SK-N-SH treated with all-trans-retinoic acid at 6 μM for 48 hours (cell line): ENCODE data around the gene UCK1.

Experiments used
- ATAC-seq: fragments of 200-7000 bp; cut with Tn5 transposase; 3 replicates; pipeline ENCODE4 v1.9.1; 2020; ENCODE audit warnings: mild to moderate bottlenecking, moderate library complexity
- ARNTL ChIP-seq: fragments of 450-650 bp; formaldehyde crosslinking; IDR thresholded peaks from 2 replicates; pipeline ENCODE4 v1.5.0; 2020; ENCODE audit warnings: low read depth, mild to moderate bottlenecking, moderate library complexity, borderline replicate concordance
- BACH2 ChIP-seq: fragments of 250-450 bp; sonication (Bioruptor Pico); IDR thresholded peaks from 2 replicates; pipeline ENCODE4 v1.9.0; 2021; ENCODE audit warnings: mild to moderate bottlenecking, borderline replicate concordance
- CSDC2 ChIP-seq: fragments of 250-450 bp; sonication (Bioruptor Pico); IDR thresholded peaks from 2 replicates; pipeline ENCODE4 v1.5.0; 2020; ENCODE audit warnings: mild to moderate bottlenecking, moderate library complexity
- ESRRG ChIP-seq: fragments of 250-450 bp; sonication (Bioruptor Pico); IDR thresholded peaks from 2 replicates; pipeline ENCODE4 v1.6.1; 2021; ENCODE audit warnings: mild to moderate bottlenecking
- ISL1 ChIP-seq: fragments of 250-450 bp; sonication (Bioruptor Pico); IDR thresholded peaks from 2 replicates; pipeline ENCODE4 v2.1.2; 2022; ENCODE audit warnings: mild to moderate bottlenecking, moderate library complexity
- OSR1 ChIP-seq: fragments of 250-450 bp; sonication (Bioruptor Pico); IDR thresholded peaks from 2 replicates; pipeline ENCODE4 v1.8.0; 2022; ENCODE audit warnings: moderate library complexity, mild to moderate bottlenecking, inconsistent platforms
- RARB ChIP-seq: fragments of 250-450 bp; sonication (Bioruptor Pico); IDR thresholded peaks from 2 replicates; pipeline ENCODE4 v1.8.0; 2021; ENCODE audit warnings: mild to moderate bottlenecking, moderate library complexity
- SNAI2 ChIP-seq: fragments of 250-450 bp; sonication (Bioruptor Pico); IDR thresholded peaks from 2 replicates; pipeline ENCODE4 v1.5.0; 2020; ENCODE audit warnings: mild to moderate bottlenecking, moderate library complexity
- TCF4 ChIP-seq: fragments of 250-450 bp; sonication (Bioruptor Pico); IDR thresholded peaks from 2 replicates; pipeline ENCODE4 v1.8.0; 2021; ENCODE audit warnings: mild to moderate bottlenecking, moderate library complexity, borderline replicate concordance
- TOX ChIP-seq: fragments of 250-450 bp; sonication (Bioruptor Pico); IDR thresholded peaks from 2 replicates; pipeline ENCODE4 v1.8.0; 2021; ENCODE audit warnings: mild to moderate bottlenecking, moderate library complexity, borderline replicate concordance
- ZFP3 ChIP-seq: fragments of 250-450 bp; sonication (Bioruptor Pico); IDR thresholded peaks from 2 replicates; pipeline ENCODE4 v1.5.0; 2020; ENCODE audit warnings: mild to moderate bottlenecking, moderate library complexity
- ZFP30 ChIP-seq: fragments of 450-650 bp; formaldehyde crosslinking; IDR thresholded peaks from 2 replicates; pipeline ENCODE4 v1.5.0; 2022; ENCODE audit warnings: mild to moderate bottlenecking, moderate library complexity
- ZNF565 ChIP-seq: fragments of 450-650 bp; formaldehyde crosslinking; conservative IDR thresholded peaks from 2 replicates; pipeline ENCODE4 v1.5.0; 2020; ENCODE audit warnings: low read depth, mild to moderate bottlenecking, moderate library complexity
- ZNF70 ChIP-seq: fragments of 450-650 bp; formaldehyde crosslinking; IDR thresholded peaks from 2 replicates; pipeline ENCODE4 v1.5.0; 2020; ENCODE audit warnings: mild to moderate bottlenecking, moderate library complexity
- ZNF8 ChIP-seq: fragments of 450-650 bp; formaldehyde crosslinking; IDR thresholded peaks from 2 replicates; pipeline ENCODE4 v1.5.0; 2020; ENCODE audit warnings: mild to moderate bottlenecking, moderate library complexity
- TF ChIP-seq, protein P1 (sequence below): fragments of 250-450 bp; sonication (Bioruptor Pico); IDR thresholded peaks from 2 replicates; pipeline ENCODE4 v1.5.0; 2020; ENCODE audit warnings: mild to moderate bottlenecking, moderate library complexity
- TF ChIP-seq, protein P2 (sequence below): fragments of 250-450 bp; sonication (Bioruptor Pico); IDR thresholded peaks from 2 replicates; pipeline ENCODE4 v1.8.0; 2021; ENCODE audit warnings: low read depth, mild to moderate bottlenecking, moderate library complexity, borderline replicate concordance
- TF ChIP-seq, protein P3 (sequence below): fragments of 250-450 bp; sonication (Bioruptor Pico); IDR thresholded peaks from 2 replicates; pipeline ENCODE4 v1.5.1; 2021; ENCODE audit warnings: mild to moderate bottlenecking, moderate library complexity
- TF ChIP-seq, protein P4 (sequence below): fragments of 250-450 bp; sonication (Bioruptor Pico); IDR thresholded peaks from 2 replicates; pipeline ENCODE4 v1.5.1; 2020; ENCODE audit warnings: low read depth, mild to moderate bottlenecking, moderate library complexity
- TF ChIP-seq, protein P5 (sequence below): fragments of 250-450 bp; sonication (Bioruptor Pico); IDR thresholded peaks from 2 replicates; pipeline ENCODE4 v1.8.0; 2020; ENCODE audit warnings: mild to moderate bottlenecking, moderate library complexity, borderline replicate concordance

UCK1 gene

DNA sequence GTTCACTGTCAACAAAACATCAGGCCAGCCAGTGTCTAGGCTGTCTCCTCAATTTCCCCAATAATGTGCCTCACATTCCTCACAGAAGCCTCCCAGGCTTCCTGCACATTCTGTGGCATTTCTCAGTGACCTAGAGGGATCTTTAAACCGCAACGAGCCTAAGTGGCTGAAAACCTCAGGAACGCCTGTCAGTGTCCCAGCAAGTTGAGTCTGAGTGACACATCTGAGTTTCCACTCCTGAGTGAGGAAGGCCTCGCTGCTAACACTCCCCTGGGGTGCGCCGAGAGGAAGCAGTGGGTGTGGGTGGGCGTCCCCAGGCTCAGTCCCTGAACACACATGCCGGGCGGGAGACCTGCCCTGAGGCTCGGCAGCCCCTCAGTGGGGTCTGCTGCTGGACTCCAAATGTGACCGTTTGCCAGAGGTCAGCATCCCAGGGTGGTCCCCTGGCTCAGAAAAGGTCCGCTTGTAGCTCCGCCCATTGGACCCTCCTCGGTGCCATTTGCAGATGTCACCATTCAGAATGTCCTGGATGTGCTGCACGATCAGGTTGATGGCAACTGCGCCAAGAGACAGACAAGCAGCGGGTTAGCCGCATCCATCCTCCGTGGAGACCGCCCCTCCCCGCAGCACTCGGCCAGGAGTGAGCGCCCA, 6.3 kb downstream of the UCK1 start:
- TF ChIP-seq ZNF565 (CRISPR knock-in tag) = no peak
- no peak for TF ChIP-seq ARNTL
- no peak for TF ChIP-seq TOX (CRISPR knock-in tag)
- TF ChIP-seq CSDC2 (CRISPR knock-in tag) = no peak
- TF ChIP-seq ISL1 (CRISPR knock-in tag) = no peak
- TF ChIP-seq ZNF8 = no peak
- no peak for TF ChIP-seq SNAI2 (CRISPR knock-in tag)
- no peak for TF ChIP-seq OSR1 (CRISPR knock-in tag)
- TF ChIP-seq, protein P1, sequence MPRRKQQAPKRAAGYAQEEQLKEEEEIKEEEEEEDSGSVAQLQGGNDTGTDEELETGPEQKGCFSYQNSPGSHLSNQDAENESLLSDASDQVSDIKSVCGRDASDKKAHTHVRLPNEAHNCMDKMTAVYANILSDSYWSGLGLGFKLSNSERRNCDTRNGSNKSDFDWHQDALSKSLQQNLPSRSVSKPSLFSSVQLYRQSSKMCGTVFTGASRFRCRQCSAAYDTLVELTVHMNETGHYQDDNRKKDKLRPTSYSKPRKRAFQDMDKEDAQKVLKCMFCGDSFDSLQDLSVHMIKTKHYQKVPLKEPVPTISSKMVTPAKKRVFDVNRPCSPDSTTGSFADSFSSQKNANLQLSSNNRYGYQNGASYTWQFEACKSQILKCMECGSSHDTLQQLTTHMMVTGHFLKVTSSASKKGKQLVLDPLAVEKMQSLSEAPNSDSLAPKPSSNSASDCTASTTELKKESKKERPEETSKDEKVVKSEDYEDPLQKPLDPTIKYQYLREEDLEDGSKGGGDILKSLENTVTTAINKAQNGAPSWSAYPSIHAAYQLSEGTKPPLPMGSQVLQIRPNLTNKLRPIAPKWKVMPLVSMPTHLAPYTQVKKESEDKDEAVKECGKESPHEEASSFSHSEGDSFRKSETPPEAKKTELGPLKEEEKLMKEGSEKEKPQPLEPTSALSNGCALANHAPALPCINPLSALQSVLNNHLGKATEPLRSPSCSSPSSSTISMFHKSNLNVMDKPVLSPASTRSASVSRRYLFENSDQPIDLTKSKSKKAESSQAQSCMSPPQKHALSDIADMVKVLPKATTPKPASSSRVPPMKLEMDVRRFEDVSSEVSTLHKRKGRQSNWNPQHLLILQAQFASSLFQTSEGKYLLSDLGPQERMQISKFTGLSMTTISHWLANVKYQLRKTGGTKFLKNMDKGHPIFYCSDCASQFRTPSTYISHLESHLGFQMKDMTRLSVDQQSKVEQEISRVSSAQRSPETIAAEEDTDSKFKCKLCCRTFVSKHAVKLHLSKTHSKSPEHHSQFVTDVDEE (CRISPR knock-in tag) = no peak
- TF ChIP-seq, protein P2, sequence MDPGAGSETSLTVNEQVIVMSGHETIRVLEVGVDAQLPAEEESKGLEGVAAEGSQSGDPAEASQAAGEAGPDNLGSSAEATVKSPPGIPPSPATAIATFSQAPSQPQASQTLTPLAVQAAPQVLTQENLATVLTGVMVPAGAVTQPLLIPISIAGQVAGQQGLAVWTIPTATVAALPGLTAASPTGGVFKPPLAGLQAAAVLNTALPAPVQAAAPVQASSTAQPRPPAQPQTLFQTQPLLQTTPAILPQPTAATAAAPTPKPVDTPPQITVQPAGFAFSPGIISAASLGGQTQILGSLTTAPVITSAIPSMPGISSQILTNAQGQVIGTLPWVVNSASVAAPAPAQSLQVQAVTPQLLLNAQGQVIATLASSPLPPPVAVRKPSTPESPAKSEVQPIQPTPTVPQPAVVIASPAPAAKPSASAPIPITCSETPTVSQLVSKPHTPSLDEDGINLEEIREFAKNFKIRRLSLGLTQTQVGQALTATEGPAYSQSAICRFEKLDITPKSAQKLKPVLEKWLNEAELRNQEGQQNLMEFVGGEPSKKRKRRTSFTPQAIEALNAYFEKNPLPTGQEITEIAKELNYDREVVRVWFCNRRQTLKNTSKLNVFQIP (CRISPR knock-in tag) = no peak
- TF ChIP-seq ZFP3 (CRISPR knock-in tag) = no peak
- no peak for ATAC-seq

DNA sequence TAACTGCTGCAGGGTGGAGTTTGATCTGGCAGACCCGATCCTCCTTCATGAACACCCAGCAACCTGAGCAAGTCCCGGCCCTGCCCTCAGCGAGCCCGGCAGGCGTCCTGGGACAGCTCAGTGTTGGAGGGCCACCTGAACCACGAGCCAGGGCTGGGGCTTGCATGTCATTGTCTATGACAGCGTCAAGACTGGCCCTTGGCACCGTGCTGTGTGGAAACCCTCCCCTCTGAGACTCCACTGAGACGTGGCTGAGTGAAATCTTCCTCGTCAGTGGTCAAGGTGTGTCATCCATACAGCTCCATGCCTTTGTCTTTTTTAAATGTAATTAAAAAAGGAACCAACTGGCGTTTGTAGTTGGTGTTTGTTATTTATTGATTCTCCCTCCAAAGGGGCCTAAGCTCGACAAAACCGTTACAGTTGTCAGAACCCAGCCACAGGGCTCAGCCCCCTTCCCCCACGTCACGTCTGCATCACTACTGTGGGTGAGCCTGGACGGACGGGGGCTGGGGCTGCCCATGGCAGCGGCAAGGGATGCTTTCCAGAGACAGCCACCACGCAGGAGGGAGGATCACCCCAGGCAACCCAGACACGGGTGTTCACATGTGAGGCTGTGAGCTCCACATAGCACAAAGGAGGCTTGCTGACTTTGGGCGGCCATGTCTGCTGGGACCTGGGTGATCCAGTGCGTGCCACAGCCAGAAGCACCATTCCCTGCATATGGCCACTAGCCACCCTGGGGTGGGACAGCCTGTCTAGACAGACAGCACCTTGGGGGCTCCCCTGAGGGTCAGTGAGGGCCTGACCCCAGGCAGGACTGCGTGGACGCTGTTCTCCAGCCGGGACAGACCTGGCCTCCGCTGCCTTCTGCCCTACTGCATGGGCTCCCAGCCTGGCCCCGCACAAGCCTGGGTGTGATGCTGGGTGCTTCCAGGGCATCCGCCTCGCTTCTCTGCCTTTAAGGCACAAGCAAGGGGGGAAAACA, 7.3 kb downstream of the UCK1 start:
- ATAC-seq = no peak
- no peak for TF ChIP-seq ZNF70 (CRISPR knock-in tag)
- no peak for TF ChIP-seq TOX (CRISPR knock-in tag)
- no peak for TF ChIP-seq TCF4
- TF ChIP-seq, protein P3, sequence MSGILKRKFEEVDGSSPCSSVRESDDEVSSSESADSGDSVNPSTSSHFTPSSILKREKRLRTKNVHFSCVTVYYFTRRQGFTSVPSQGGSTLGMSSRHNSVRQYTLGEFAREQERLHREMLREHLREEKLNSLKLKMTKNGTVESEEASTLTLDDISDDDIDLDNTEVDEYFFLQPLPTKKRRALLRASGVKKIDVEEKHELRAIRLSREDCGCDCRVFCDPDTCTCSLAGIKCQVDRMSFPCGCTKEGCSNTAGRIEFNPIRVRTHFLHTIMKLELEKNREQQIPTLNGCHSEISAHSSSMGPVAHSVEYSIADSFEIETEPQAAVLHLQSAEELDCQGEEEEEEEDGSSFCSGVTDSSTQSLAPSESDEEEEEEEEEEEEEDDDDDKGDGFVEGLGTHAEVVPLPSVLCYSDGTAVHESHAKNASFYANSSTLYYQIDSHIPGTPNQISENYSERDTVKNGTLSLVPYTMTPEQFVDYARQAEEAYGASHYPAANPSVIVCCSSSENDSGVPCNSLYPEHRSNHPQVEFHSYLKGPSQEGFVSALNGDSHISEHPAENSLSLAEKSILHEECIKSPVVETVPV (CRISPR knock-in tag) = no peak
- no peak for TF ChIP-seq RARB (CRISPR knock-in tag)

DNA sequence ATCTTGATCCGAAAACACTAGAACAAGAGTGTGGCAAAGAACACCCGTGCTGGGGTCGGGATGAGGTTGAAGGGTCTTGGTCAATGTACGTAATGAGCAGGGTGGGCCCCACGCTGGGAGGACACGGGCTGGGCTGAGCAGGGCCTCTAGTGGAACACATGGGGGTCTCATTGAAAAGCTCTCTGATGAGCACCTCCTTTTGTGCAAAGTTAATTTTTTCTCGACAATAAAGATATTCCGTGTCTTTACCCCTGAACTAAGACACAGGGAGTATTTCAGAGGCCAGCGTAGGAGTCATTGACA, 8.0 kb downstream of the UCK1 start:
- no peak for ATAC-seq
- no peak for TF ChIP-seq ZNF565 (CRISPR knock-in tag)
- no peak for TF ChIP-seq BACH2 (CRISPR knock-in tag)
- TF ChIP-seq, protein P4, sequence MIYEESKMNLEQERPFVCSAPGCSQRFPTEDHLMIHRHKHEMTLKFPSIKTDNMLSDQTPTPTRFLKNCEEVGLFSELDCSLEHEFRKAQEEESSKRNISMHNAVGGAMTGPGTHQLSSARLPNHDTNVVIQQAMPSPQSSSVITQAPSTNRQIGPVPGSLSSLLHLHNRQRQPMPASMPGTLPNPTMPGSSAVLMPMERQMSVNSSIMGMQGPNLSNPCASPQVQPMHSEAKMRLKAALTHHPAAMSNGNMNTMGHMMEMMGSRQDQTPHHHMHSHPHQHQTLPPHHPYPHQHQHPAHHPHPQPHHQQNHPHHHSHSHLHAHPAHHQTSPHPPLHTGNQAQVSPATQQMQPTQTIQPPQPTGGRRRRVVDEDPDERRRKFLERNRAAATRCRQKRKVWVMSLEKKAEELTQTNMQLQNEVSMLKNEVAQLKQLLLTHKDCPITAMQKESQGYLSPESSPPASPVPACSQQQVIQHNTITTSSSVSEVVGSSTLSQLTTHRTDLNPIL (CRISPR knock-in tag) = no peak
- TF ChIP-seq SNAI2 (CRISPR knock-in tag) = no peak
- no peak for TF ChIP-seq ARNTL
- no peak for TF ChIP-seq ESRRG (CRISPR knock-in tag)
- no peak for TF ChIP-seq ISL1 (CRISPR knock-in tag)
- TF ChIP-seq, protein P5, sequence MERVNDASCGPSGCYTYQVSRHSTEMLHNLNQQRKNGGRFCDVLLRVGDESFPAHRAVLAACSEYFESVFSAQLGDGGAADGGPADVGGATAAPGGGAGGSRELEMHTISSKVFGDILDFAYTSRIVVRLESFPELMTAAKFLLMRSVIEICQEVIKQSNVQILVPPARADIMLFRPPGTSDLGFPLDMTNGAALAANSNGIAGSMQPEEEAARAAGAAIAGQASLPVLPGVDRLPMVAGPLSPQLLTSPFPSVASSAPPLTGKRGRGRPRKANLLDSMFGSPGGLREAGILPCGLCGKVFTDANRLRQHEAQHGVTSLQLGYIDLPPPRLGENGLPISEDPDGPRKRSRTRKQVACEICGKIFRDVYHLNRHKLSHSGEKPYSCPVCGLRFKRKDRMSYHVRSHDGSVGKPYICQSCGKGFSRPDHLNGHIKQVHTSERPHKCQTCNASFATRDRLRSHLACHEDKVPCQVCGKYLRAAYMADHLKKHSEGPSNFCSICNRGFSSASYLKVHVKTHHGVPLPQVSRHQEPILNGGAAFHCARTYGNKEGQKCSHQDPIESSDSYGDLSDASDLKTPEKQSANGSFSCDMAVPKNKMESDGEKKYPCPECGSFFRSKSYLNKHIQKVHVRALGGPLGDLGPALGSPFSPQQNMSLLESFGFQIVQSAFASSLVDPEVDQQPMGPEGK (CRISPR knock-in tag) = no peak
- no peak for TF ChIP-seq ZFP30 (CRISPR knock-in tag)
- TF ChIP-seq ZNF8 = no peak
- TF ChIP-seq, all 23 proteins: peak for 0
